CD4-positive, alpha-beta T cell treated with Interleukin-2 at 100 ng/mL for 4 hours (primary cell): ENCODE results near the gene STX5.
"Not testable (repeated sequence)": the region's sequence is repeated elsewhere in the genome, so short reads cannot be mapped to it uniquely, and the experiment has no call there.

Experiments used
- DNase-seq: peaks from one replicate; pipeline ENCODE4 v3.0.0-alpha.2; 2020; ENCODE audit warnings: low spot score

Gene STX5

GRCh38 chr11:62831520-62832335 is at the start of gene STX5:
Gene STX5 (minus strand): TSS chr11:62832051. CDS start chr11:62831243, 808 bp downstream.
- peak; percentile 100 for DNase-seq

- DNase-seq, result peak; percentile 83
These were observed 49.1 kb upstream of the STX5 start, which contains the start of gene SLC3A2 for GRCh38 chr11:62880803-62881578. Gene SLC3A2 (plus strand): TSS chr11:62880896. CDS start chr11:62881024, 128 bp downstream.

- no peak for DNase-seq
These were observed 48.5 kb upstream of the STX5 start for GRCh38 chr11:62880231-62880802.

GRCh38 chr11:62879235-62879978 is 47.6 kb upstream of the STX5 start:
- DNase-seq, result no peak

GRCh38 chr11:62876712-62877111 is 44.9 kb upstream of the STX5 start:
- no peak for DNase-seq

DNA sequence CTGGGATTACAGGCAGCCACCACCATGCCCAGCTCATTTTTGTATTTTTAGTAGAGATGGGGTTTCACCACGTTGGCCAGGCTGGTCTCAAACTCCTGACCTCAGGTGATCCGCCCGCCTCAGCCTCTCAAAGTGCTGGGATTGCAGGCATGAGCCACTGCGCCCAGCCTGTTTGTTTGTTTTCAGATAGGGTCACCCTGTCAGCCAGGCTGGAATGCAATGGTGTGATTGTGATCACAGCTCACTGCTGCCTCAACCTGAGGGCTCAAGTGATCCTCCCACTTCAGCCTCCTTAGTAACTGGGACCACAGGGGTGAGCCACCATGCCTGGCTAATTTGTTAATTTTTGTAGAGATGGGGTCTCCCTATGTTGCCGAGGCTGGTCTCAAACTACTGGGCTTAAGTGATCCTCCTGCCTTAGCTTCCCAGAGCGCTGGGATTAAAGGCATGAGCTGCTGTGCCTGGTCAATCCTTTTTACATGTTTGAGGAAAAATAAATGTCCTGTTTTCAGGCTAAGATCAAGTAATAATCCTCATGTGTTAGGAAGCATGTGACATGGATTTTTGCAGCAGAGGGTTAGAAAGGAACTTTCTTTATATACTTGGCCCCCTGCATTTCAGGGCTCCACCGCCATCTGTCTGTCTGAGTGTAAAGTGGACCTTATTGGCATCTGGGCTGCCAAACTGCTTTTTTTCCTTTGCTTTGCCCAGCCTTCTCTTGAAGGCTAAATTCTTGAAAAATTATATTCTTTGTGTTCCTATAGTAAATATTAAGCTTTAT is 44.0 kb upstream of the STX5 start:
- no peak for DNase-seq

- DNase-seq, result no peak
These were observed 43.0 kb upstream of the STX5 start for GRCh38 chr11:62874851-62875250.

DNA sequence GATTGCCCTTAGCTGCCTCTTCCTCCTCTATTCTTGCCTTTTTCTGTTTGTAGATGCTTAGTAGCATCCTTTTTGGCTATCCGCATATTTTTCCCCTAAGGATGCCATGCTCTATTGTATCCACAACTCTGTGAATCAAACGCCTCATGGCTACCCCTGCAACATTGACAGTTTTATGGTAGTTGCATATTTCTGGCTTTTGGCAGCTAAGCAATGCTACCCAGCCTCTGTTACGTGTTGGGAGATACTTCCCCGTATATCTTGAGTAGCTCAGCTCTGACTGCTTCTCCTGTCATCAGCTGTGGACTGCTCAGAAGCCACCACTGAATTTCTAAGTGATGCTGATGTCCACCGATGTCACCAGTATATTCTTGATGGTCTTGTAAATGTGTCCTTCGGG is 33.8 kb upstream of the STX5 start:
- no peak for DNase-seq

- no peak for DNase-seq
These were observed 32.0 kb upstream of the STX5 start for GRCh38 chr11:62863687-62864335.

GRCh38 chr11:62861564-62862192 is 29.8 kb upstream of the STX5 start:
- not testable (repeated sequence) for DNase-seq

GRCh38 chr11:62860835-62861563 is 29.1 kb upstream of the STX5 start:
- DNase-seq, result no peak

DNA sequence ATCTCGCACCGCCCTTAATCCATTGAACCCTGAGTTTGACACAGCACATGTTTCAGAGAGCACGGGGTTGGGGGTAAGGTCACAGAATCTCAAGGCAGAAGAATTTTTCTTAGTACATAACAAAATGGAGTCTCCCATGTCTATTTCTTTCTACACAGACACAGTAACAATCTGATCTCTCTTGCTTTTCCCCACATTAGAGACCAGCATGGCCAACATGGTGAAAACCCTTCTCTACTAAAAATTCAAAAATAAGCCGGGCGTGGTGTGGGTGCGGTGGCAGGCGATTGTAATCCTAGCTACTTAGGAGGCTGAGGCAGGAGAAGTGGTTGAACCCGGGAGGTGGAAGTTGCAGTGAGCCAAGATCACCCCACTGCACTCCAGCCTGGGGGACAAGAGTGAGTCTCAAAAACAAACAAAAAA is 27.4 kb upstream of the STX5 start:
- not testable (repeated sequence) for DNase-seq

DNA sequence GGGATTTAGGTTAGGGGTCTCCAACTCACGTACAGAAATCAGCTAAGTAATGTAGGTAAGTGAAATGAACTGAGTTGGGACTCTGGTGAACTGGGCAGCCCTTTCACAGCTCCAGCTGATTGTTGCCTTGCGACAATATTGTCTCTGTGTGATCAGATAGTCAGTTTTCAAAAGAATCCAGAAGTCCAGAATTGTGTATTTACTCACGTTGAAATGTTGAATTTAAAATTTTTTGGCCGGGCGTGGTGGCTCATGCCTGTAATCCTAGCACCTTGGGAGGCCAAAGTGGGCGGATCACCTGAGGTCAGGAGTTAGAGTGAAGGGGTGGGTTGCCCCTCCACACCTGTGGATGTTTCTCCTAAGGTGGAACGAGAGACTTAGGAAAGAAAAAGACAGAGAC is 26.4 kb upstream of the STX5 start:
- no peak for DNase-seq

DNA sequence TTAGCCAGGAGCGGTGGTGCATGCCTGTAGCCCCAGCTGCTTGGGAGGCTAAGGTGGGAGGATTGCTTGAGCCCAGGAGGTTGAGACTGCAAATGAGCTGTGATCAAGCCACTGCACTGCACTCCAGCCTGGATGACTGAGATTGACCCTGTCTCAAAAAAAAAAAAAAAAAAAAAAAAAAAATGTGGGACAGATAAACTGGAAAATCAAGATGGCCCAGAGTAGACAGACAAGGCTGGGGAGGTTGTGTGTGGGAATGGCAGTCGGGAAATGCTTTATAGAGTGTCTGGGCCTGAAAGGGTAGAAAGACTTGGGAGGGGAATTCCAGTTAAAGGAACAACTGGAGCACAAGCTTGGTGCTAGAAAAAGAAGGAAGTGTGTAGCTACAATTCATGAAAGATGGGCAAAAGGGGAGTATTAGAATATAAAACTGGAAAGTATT is 25.7 kb upstream of the STX5 start:
- DNase-seq, result no peak

- peak; percentile 19 for DNase-seq
These were observed 24.6 kb upstream of the STX5 start for GRCh38 chr11:62856333-62856895.

DNA sequence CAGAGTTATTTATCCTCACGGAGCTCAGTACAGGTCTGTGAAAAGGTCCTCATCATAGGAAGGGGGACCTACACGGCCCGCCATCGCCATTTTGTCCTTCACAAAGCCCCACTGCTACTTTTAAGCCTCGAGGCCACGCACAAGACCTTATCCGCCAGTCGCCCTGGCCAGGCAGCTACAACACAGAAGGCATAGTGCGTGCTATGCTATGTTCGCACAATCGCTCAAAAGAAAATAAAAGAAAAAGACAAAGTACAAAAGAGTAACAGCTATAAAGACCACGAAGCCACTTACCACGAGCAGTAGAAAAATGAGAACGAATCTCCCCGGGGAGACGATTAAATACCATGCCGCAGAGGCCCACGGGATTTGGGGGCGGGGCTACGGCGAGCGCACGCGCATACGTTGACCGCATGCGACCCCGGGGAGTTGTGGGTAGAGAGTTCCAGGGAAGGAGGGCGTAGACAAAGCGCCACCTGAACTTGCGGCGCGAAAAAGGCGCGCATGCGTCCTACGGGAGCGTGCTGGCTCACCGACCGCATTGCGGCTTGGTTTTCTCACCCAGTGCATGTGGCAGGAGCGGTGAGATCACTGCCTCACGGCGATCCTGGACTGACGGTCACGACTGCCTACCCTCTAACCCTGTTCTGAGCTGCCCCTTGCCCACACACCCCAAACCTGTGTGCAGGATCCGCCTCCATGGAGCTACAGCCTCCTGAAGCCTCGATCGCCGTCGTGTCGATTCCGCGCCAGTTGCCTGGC is 23.9 kb upstream of the STX5 start:
- peak; percentile 99 for DNase-seq

DNA sequence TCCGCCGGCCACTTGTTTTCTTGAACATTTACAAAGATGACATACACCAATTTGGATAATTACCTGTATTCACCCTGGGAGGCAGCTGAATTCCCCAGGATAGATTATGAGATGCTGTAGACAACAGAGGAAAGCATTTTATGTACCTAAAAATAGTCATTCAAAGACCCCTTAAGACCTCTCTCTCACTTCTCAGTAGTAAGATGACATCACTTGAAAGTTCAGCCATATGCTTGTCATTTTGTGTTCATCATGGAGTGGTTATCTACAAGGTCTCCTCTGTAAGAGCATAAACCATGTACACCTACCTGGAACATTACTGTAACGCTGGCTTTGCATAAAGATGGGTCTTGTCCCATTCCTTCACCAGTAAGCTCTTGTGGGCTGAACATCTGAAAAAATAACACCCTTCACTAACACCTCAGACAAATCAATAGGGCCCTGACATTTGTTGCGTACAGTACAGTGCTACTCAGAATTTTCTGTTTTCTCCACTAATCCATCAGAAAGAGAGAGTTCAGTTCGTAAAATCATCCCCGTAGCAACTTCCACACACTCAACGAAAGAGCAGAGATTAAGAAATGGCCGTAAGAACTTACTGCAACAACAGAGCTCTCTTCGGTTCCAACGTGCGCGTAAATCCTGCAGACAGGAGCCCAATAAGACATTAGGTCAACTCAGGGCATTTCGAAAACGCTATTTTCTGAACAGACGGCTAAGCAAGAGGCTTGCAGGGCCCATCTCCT is 23.1 kb upstream of the STX5 start:
- DNase-seq, result no peak
